22Rv1 (cell line): ENCODE results near the gene UCK1.

Source experiments
- CTCF ChIP-seq: fragments of 450-650 bp; IDR thresholded peaks from 2 replicates; pipeline ENCODE4 v1.5.1; 2017; ENCODE audit warnings: mild to moderate bottlenecking
- ZFX ChIP-seq: fragments of 450-650 bp; IDR thresholded peaks from 2 replicates; pipeline ENCODE4 v1.6.1; 2017; ENCODE audit warnings: antibody characterized with exemption, borderline replicate concordance

- TF ChIP-seq CTCF (no peak), ZFX (no peak)
Measured at GRCh38 chr9:131567910-131568309, 36.8 kb upstream of the UCK1 start.
